Measurements from ENCODE around the gene JMJD4. TPM values are rescaled to one million over a fixed set of nuclear protein-coding genes. Genes with fewer than 3 reads are reported as not detected.

JMJD4 gene
- total RNA-seq, 4 donors from 2014 or later: 9.2 to 21.6 (median 19.9) TPM

DNA sequence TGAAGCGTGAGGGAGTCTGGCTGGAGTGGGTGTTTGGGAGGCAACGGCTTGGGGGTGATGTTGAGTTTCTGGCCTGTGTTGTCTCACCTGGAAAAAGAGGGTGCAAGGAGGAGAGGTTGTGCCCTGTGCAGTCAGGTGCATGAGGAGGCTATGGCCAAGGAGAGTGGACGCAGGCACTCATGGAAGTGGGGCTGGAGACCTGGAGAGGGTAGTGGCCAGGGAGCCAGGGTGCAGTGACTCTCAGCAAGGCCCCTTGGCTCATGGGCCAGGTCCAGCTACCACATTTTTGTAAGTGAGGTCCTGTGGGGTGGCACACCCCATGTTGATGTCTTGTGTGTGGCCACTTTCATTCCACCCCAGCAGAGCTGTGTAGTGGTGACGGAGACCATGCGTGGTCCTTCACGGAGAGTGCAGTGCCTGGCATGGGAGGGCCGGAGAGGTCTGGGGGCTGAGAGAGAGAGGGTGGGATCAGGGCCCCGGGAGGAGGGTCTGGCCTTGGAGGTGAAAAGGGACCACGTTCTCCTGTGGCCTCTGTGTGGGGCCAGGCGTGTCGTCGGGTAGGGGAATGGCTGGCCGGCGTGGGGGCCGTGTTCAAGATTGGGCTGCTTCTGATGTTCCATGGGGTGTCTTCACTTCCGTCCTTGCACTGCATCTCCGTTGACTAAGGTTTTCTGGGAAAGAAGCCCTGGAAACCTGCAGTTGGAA is 6.2 kb upstream of the JMJD4 start:
- Histone ChIP-seq H3K4me1 (peaks cover 8 to 11% of the 10 kb centered on the region in 2 donors), H3K36me3 (no peaks in the 10 kb centered on the region), H3K27ac (no peak overlapping the region), H3K9me3 (no peaks in the 10 kb centered on the region), H3K4me3 (no peak overlapping the region), H3K27me3 (no peaks in the 10 kb centered on the region)
- DNase-seq: no peak
- in situ Hi-C loops (cut with MboI; ENCODE audit: low sequenced_read_pairs in 4 of 4) (no loop called here), intact Hi-C loops (cut with DNase I; ENCODE audit: low total_unique reads) (no loop called here)
- TF ChIP-seq CTCF (IDR thresholded peaks at IDR 0.05 in 4 of 5, conservative IDR thresholded peaks at IDR 0.05 in 1 of 5) (no peak), POLR2A (IDR thresholded peaks at IDR 0.05) (no peak)
- no peak for ATAC-seq

GRCh38 chr1:227740401-227740960 is 5.4 kb upstream of the JMJD4 start:
- no peak for ATAC-seq
- H3K36me3 ChIP-seq: no peaks in the 10 kb centered on the region
- no peak overlapping the region for H3K27ac ChIP-seq
- TF ChIP-seq CTCF (IDR thresholded peaks at IDR 0.05 in 4 of 5, conservative IDR thresholded peaks at IDR 0.05 in 1 of 5): no peak
- no peak for TF ChIP-seq POLR2A (IDR thresholded peaks at IDR 0.05)
- in situ Hi-C loops (cut with MboI; ENCODE audit: low sequenced_read_pairs in 4 of 4): no loop called here
- intact Hi-C loops (cut with DNase I; ENCODE audit: low total_unique reads): no loop called here
- peaks cover 13 to 16% of the 10 kb centered on the region in 2 donors for H3K4me1 ChIP-seq
- H3K9me3 ChIP-seq: no peaks in the 10 kb centered on the region
- H3K27me3 ChIP-seq: no peaks in the 10 kb centered on the region
- DNase-seq: no peak
- H3K4me3 ChIP-seq: no peak overlapping the region

GRCh38 chr1:227739636-227740035 is 4.5 kb upstream of the JMJD4 start:
- in situ Hi-C loops (cut with MboI; ENCODE audit: low sequenced_read_pairs in 4 of 4): no loop called here
- Histone ChIP-seq H3K36me3 (no peaks in the 10 kb centered on the region), H3K4me1 (peaks cover 13% of the 10 kb centered on the region in 2 donors), H3K27ac (no peak overlapping the region), H3K9me3 (no peaks in the 10 kb centered on the region), H3K4me3 (no peak overlapping the region), H3K27me3 (no peaks in the 10 kb centered on the region)
- no peak for DNase-seq
- intact Hi-C loops (cut with DNase I; ENCODE audit: low total_unique reads): loop anchor here (5.0 kb wide), 1 partner anchor 177 kb away; the partner anchor contains the start of gene ZNF678
- ATAC-seq: no peak
- no peak for TF ChIP-seq POLR2A (IDR thresholded peaks at IDR 0.05)
- TF ChIP-seq CTCF (IDR thresholded peaks at IDR 0.05 in 4 of 5, conservative IDR thresholded peaks at IDR 0.05 in 1 of 5): no peak

GRCh38 chr1:227738820-227739219 is 3.7 kb upstream of the JMJD4 start:
- H3K4me3 ChIP-seq: no peak overlapping the region
- H3K27me3 ChIP-seq: no peaks in the 10 kb centered on the region
- no peak overlapping the region for H3K27ac ChIP-seq
- no peaks in the 10 kb centered on the region for H3K9me3 ChIP-seq
- in situ Hi-C loops (cut with MboI; ENCODE audit: low sequenced_read_pairs in 4 of 4) (no loop called here), intact Hi-C loops (cut with DNase I; ENCODE audit: low total_unique reads) (loop anchor here (5.0 kb wide), 1 partner anchor 177 kb away; the partner anchor contains the start of gene ZNF678)
- no peak for ATAC-seq
- peaks cover 21% of the 10 kb centered on the region in 2 donors for H3K4me1 ChIP-seq
- TF ChIP-seq CTCF (IDR thresholded peaks at IDR 0.05 in 4 of 5, conservative IDR thresholded peaks at IDR 0.05 in 1 of 5): no peak
- TF ChIP-seq POLR2A (IDR thresholded peaks at IDR 0.05): no peak
- no peaks in the 10 kb centered on the region for H3K36me3 ChIP-seq
- no peak for DNase-seq

All from gastrocnemius medialis (tissue), 4 donors.